SU-DHL-6 (cell line): Measurements from ENCODE around the gene PHF13.
A peak's percentile ranks its signal among the peaks of the same experiment; 100 is the strongest.

Experiments
- H2AFZ ChIP-seq: fragments of 200-600 bp; sonication (generic); 2 replicates; pipeline ENCODE4 v1.6.1; 2014; ENCODE audit warnings: low read depth, mild to moderate bottlenecking, moderate library complexity, mixed read lengths, antibody characterized with exemption, low read length; ENCODE audit not compliant: severe bottlenecking
- H3F3A ChIP-seq: fragments of 200-600 bp; shearing (Covaris generic); 2 replicates; pipeline ENCODE4 v1.6.0; 2016; ENCODE audit warnings: antibody characterized with exemption, mild to moderate bottlenecking; ENCODE audit not compliant: insufficient read depth
- H3K27ac ChIP-seq: fragments of 200-600 bp; sonication (generic); 2 replicates; pipeline ENCODE4 v1.5.1; 2016; ENCODE audit warnings: low read depth, mild to moderate bottlenecking, low read length, moderate library complexity, mixed read lengths
- H3K27me3 ChIP-seq: fragments of 200-600 bp; sonication (generic), shearing (Covaris generic); 2 replicates; pipeline ENCODE4 v1.6.0; 2014; ENCODE audit warnings: mild to moderate bottlenecking, low read length
- H3K36me3 ChIP-seq: fragments of 200-600 bp; sonication (generic); 2 replicates; pipeline ENCODE4 v1.6.1; 2014; ENCODE audit warnings: mild to moderate bottlenecking, low read length, mixed read lengths
- H3K4me2 ChIP-seq: fragments of 300-600, 200-600 bp; shearing (Covaris generic), sonication (generic); 2 replicates; pipeline ENCODE4 v1.6.0; 2014; ENCODE audit warnings: low read length, low read depth, mild to moderate bottlenecking; ENCODE audit not compliant: poor library complexity, severe bottlenecking
- H3K4me3 ChIP-seq: fragments of 200-600 bp; sonication (generic); 2 replicates; pipeline ENCODE4 v1.5.1; 2014; ENCODE audit warnings: antibody characterized with exemption, low read length, mild to moderate bottlenecking, mixed read lengths; ENCODE audit not compliant: insufficient read depth, poor library complexity, severe bottlenecking
- H3K79me2 ChIP-seq: fragments of 200-600 bp; sonication (generic); 2 replicates; pipeline ENCODE4 v1.6.1; 2014; ENCODE audit warnings: mild to moderate bottlenecking, low read length, moderate library complexity; ENCODE audit not compliant: insufficient read depth
- H3K9ac ChIP-seq: fragments of 200-600 bp; sonication (generic); 2 replicates; pipeline ENCODE4 v1.7.0; 2014; ENCODE audit warnings: mild to moderate bottlenecking, low read length
- H3K9me2 ChIP-seq: fragments of 200-600 bp; sonication (generic); replicated peaks from 2 replicates; pipeline ENCODE4 v1.6.1; 2014; ENCODE audit warnings: low read length; ENCODE audit not compliant: insufficient read depth
- H3K9me3 ChIP-seq: fragments of 200-600 bp; sonication (generic); 2 replicates; pipeline ENCODE4 v1.6.1; 2014; ENCODE audit warnings: low read length, mixed read lengths; ENCODE audit not compliant: insufficient read depth
- H4K20me1 ChIP-seq: fragments of 200-600 bp; sonication (generic); 2 replicates; pipeline ENCODE4 v1.6.1; 2014; ENCODE audit warnings: low read depth, mild to moderate bottlenecking, antibody characterized with exemption, low read length, moderate library complexity, mixed read lengths
- CTCF ChIP-seq: fragments of 200-600 bp; sonication (generic); IDR thresholded peaks from one replicate; pipeline ENCODE4 v1.5.1; 2017; ENCODE audit warnings: antibody characterized with exemption, mild to moderate bottlenecking, low read length, moderate library complexity; ENCODE audit not compliant: insufficient read depth, poor library complexity, severe bottlenecking
- EZH2phosphoT487 ChIP-seq: fragments of 200-600 bp; sonication (generic), shearing (Covaris generic); conservative IDR thresholded peaks from 2 replicates; pipeline ENCODE4 v1.6.1; 2018; ENCODE audit warnings: mild to moderate bottlenecking, antibody characterized with exemption, low read length, moderate library complexity, mixed read lengths

The PHF13 gene

GRCh38 chr1:6581561-6582305 is 31.8 kb upstream of the PHF13 start:
- H3K9ac ChIP-seq = peak overlapping the region; percentile 82; the same call in 1 of the 2 replicates
- H3K9me2 ChIP-seq = no peaks in the 10 kb centered on the region
- H4K20me1 ChIP-seq = no peaks in the 10 kb centered on the region
- peaks cover 13% of the 10 kb centered on the region; the same call in 1 of the 2 replicates for H3K79me2 ChIP-seq
- no peaks in the 10 kb centered on the region for H3F3A ChIP-seq
- no peaks in the 10 kb centered on the region for H3K9me3 ChIP-seq
- H3K36me3 ChIP-seq = no peaks in the 10 kb centered on the region
- H2AFZ ChIP-seq = no peak overlapping the region
- peak overlapping the region; percentile 33 for H3K4me2 ChIP-seq
- H3K27me3 ChIP-seq = no peaks in the 10 kb centered on the region
- no peak overlapping the region for H3K4me3 ChIP-seq
- H3K27ac ChIP-seq = no peak overlapping the region
- TF ChIP-seq EZH2phosphoT487 = no peak
- TF ChIP-seq CTCF = no peak

GRCh38 chr1:6582370-6582769 is 31.2 kb upstream of the PHF13 start:
- Histone ChIP-seq H3K9me2 (no peaks in the 10 kb centered on the region), H3K9ac (no peak overlapping the region), H2AFZ (no peak overlapping the region), H3K79me2 (peaks cover 13% of the 10 kb centered on the region; the same call in 1 of the 2 replicates), H3K4me3 (no peak overlapping the region), H3K4me2 (peak overlapping the region; percentile 2), H3K36me3 (no peaks in the 10 kb centered on the region), H3K9me3 (no peaks in the 10 kb centered on the region), H4K20me1 (no peaks in the 10 kb centered on the region), H3K27me3 (no peaks in the 10 kb centered on the region), H3F3A (no peaks in the 10 kb centered on the region), H3K27ac (no peak overlapping the region)
- TF ChIP-seq EZH2phosphoT487 (no peak), CTCF (no peak)

- H4K20me1 ChIP-seq = no peaks in the 10 kb centered on the region
- no peaks in the 10 kb centered on the region for H3F3A ChIP-seq
- no peaks in the 10 kb centered on the region for H3K9me2 ChIP-seq
- no peak overlapping the region for H3K4me2 ChIP-seq
- TF ChIP-seq EZH2phosphoT487 (no peak), CTCF (no peak)
- H3K36me3 ChIP-seq = no peaks in the 10 kb centered on the region
- H3K27me3 ChIP-seq = no peaks in the 10 kb centered on the region
- peaks cover 13% of the 10 kb centered on the region; the same call in 1 of the 2 replicates for H3K79me2 ChIP-seq
- no peak overlapping the region for H3K9ac ChIP-seq
- no peak overlapping the region for H2AFZ ChIP-seq
- no peak overlapping the region for H3K27ac ChIP-seq
- no peak overlapping the region for H3K4me3 ChIP-seq
- H3K9me3 ChIP-seq = no peaks in the 10 kb centered on the region
Observed at GRCh38 chr1:6584126-6585080, 29.1 kb upstream of the PHF13 start.
